ENCODE data around the gene MARCO. TPM values are rescaled to one million over a fixed set of nuclear protein-coding genes. Genes with fewer than 3 reads are reported as not detected.

Gene MARCO
- total RNA-seq, 1 experiment from 2014 or later = not detected

GRCh38 chr2:118913803-118914645 lies 28.0 kb upstream of the MARCO start:
- no peaks in the 10 kb centered on the region for H3K36me3 ChIP-seq
- no peak overlapping the region for H3K4me3 ChIP-seq
- no peaks in the 10 kb centered on the region for H3K9me3 ChIP-seq (replicated peaks)
- H3K27ac ChIP-seq = no peak overlapping the region
- no peaks in the 10 kb centered on the region for H3K4me1 ChIP-seq (replicated peaks)
- no peak for DNase-seq (ENCODE audit: low read depth in 1 of 2, low spot score in 2 of 2)
- H3K27me3 ChIP-seq (replicated peaks) = no peaks in the 10 kb centered on the region

DNA sequence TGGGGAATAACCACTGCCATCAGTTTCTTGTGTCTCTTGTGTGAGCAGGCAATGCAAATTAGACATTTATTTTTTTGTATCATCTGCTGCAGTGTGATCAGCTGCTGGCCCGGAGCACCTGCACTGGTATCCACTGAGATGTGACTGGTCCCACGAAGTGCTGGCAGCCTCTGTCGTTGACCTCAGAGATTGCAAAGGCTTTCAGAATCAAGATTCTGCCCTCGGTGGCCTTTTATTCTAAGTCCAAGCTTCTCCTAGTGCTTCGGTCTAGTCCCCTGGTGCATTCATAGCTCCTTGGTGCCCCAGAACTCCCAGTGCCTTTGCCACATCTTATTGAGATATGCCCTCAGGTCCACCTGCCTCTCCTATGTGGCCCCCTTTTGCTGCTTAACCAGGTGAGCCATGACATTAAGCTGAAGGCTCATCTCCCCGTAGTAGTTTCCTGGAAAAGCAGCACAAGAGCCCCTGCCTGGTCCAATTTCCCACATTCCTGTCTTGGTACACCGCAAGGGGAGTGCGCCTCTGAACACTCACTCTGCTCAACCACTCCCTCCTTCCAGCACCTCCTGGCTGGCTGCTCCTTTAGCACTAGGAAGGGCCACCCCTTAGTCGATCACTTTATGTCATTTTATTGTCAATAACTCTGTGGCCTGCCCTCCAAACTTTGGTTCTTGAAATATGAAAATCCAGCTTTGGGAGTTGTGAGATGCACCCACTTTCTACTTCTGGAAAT lies 27.1 kb upstream of the MARCO start:
- Histone ChIP-seq H3K4me1 (replicated peaks) (no peaks in the 10 kb centered on the region), H3K4me3 (no peak overlapping the region), H3K27ac (no peak overlapping the region), H3K36me3 (no peaks in the 10 kb centered on the region), H3K9me3 (replicated peaks) (no peaks in the 10 kb centered on the region), H3K27me3 (replicated peaks) (no peaks in the 10 kb centered on the region)
- no peak for DNase-seq (ENCODE audit: low read depth in 1 of 2, low spot score in 2 of 2)

GRCh38 chr2:118918017-118918416 lies 24.0 kb upstream of the MARCO start:
- Histone ChIP-seq H3K36me3 (no peaks in the 10 kb centered on the region), H3K27me3 (replicated peaks) (0 out of 2 replicates have a peak, but pooled peaks cover 4% of the 10 kb centered on the region), H3K4me1 (replicated peaks) (no peaks in the 10 kb centered on the region), H3K9me3 (replicated peaks) (no peaks in the 10 kb centered on the region), H3K27ac (no peak overlapping the region), H3K4me3 (no peak overlapping the region)
- DNase-seq (ENCODE audit: low read depth in 1 of 2, low spot score in 2 of 2) = no peak

DNA sequence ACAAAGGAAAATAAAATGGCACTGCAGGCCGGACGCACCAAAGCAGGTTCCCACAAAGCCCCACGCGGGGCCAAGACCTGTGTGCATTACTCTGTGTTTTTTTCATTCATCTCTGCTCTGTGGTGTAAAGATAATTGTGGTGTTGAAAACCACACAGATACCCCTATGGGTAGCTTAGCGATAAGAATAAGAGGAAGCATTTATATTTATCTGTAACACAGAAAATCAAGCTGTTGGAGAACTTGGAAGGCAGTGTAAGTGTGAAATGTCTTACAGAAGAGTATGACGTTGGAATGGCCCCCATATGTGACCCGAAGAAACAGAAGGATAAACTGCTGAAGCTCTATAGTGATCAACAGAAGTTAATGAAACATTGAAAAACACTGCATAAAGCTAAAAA lies 20.3 kb upstream of the MARCO start:
- Histone ChIP-seq H3K4me3 (no peak overlapping the region), H3K9me3 (replicated peaks) (no peaks in the 10 kb centered on the region), H3K36me3 (no peaks in the 10 kb centered on the region), H3K27me3 (replicated peaks) (0 out of 2 replicates have a peak, but pooled peaks cover 4% of the 10 kb centered on the region), H3K4me1 (replicated peaks) (no peaks in the 10 kb centered on the region), H3K27ac (no peak overlapping the region)
- no peak for DNase-seq (ENCODE audit: low read depth in 1 of 2, low spot score in 2 of 2)

DNA sequence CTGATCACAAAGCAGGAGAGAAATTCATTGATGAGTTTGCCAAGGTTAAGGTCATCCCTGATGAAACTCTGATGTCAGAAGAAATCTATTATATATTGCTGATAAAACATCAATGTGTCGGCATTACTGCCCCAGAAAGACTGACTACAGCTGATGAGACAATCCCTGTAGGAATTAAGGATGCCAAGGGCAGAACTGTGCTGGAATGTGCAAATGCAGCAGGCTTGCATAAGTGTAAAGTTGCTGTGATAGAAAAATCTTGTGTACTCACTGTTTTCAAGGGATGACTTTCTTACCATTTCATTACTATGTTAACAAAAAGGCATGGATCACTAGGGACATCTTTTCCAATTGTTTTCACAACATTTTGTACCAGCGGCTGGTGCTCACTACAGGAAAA lies 19.7 kb upstream of the MARCO start:
- Histone ChIP-seq H3K27ac (no peak overlapping the region), H3K36me3 (no peaks in the 10 kb centered on the region), H3K9me3 (replicated peaks) (no peaks in the 10 kb centered on the region), H3K4me3 (no peak overlapping the region), H3K4me1 (replicated peaks) (no peaks in the 10 kb centered on the region), H3K27me3 (replicated peaks) (0 out of 2 replicates have a peak, but pooled peaks cover 4% of the 10 kb centered on the region)
- no peak for DNase-seq (ENCODE audit: low read depth in 1 of 2, low spot score in 2 of 2)

GRCh38 chr2:118923371-118923770 lies 18.6 kb upstream of the MARCO start:
- Histone ChIP-seq H3K27me3 (replicated peaks) (0 out of 2 replicates have a peak, but pooled peaks cover 4% of the 10 kb centered on the region), H3K27ac (no peak overlapping the region), H3K4me1 (replicated peaks) (no peaks in the 10 kb centered on the region), H3K36me3 (no peaks in the 10 kb centered on the region), H3K4me3 (no peak overlapping the region), H3K9me3 (replicated peaks) (no peaks in the 10 kb centered on the region)
- no peak for DNase-seq (ENCODE audit: low read depth in 1 of 2, low spot score in 2 of 2)

GRCh38 chr2:118925476-118925875 lies 16.5 kb upstream of the MARCO start:
- no peak for DNase-seq (ENCODE audit: low read depth in 1 of 2, low spot score in 2 of 2)
- H3K9me3 ChIP-seq (replicated peaks) = no peaks in the 10 kb centered on the region

GRCh38 chr2:118925981-118926380 lies 16.0 kb upstream of the MARCO start:
- Histone ChIP-seq H3K27me3 (replicated peaks) (0 out of 2 replicates have a peak, but pooled peaks cover 4% of the 10 kb centered on the region), H3K36me3 (no peaks in the 10 kb centered on the region)

More at GRCh38 chr2:118925476-118925875, 16.5 kb upstream of the MARCO start:
- H3K4me3 ChIP-seq = no peak overlapping the region
- no peak overlapping the region for H3K27ac ChIP-seq
- H3K36me3 ChIP-seq = no peaks in the 10 kb centered on the region
- 0 out of 2 replicates have a peak, but pooled peaks cover 4% of the 10 kb centered on the region for H3K27me3 ChIP-seq (replicated peaks)
- no peaks in the 10 kb centered on the region for H3K4me1 ChIP-seq (replicated peaks)

DNA sequence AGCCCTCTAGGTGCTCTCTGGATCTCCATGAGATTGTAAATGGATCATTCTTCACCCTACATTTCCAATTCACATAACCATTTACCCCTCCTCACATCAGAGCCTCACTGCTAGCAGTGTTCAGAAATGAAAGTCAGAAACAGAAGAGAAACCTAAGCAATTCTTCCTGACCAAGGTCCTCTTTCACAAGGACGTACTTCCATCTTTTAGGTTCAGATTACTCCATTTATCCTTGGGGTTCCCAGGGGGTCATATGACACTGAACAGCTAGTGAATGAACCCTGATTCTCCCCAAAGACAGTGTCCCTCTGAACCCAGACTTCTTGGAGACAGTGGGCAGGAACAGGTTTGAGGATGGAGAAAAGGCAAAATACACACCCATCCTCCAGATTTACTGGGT lies 12.9 kb upstream of the MARCO start:
- H3K27ac ChIP-seq = no peak overlapping the region
- no peaks in the 10 kb centered on the region for H3K9me3 ChIP-seq (replicated peaks)
- H3K4me3 ChIP-seq = no peak overlapping the region
- no peaks in the 10 kb centered on the region for H3K4me1 ChIP-seq (replicated peaks)
- no peaks in the 10 kb centered on the region for H3K36me3 ChIP-seq
- no peaks in the 10 kb centered on the region for H3K27me3 ChIP-seq (replicated peaks)
- DNase-seq (ENCODE audit: low read depth in 1 of 2, low spot score in 2 of 2) = no peak

More at GRCh38 chr2:118925981-118926380, 16.0 kb upstream of the MARCO start:
- no peak for DNase-seq (ENCODE audit: low read depth in 1 of 2, low spot score in 2 of 2)
- no peak overlapping the region for H3K4me3 ChIP-seq
- H3K9me3 ChIP-seq (replicated peaks) = no peaks in the 10 kb centered on the region
- H3K27ac ChIP-seq = no peak overlapping the region
- no peaks in the 10 kb centered on the region for H3K4me1 ChIP-seq (replicated peaks)

DNA sequence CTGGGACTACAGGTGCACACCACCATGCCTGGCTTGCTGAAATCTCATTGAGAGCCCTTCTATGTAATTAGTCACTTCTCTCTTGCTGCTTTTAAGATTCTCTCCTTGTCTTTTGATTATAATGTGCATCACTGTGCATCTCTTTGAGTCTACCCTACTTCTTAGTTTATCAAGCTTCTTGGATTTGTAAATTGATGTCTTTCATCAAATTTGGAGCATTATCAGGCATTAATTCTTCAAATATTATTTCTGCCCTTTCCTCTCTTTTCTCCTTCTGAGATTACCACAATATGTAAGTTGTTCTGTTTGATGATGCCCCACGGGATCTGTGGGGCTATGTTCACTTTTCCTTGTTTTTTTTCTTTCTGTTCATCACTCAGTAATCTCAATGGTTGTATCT lies 9.0 kb upstream of the MARCO start:
- no peaks in the 10 kb centered on the region for H3K4me1 ChIP-seq (replicated peaks)
- no peak for DNase-seq (ENCODE audit: low read depth in 1 of 2, low spot score in 2 of 2)
- no peaks in the 10 kb centered on the region for H3K27me3 ChIP-seq (replicated peaks)
- no peak overlapping the region for H3K4me3 ChIP-seq
- H3K36me3 ChIP-seq = no peaks in the 10 kb centered on the region
- H3K27ac ChIP-seq = no peak overlapping the region
- no peaks in the 10 kb centered on the region for H3K9me3 ChIP-seq (replicated peaks)

- H3K36me3 ChIP-seq = no peaks in the 10 kb centered on the region
- H3K4me3 ChIP-seq = no peak overlapping the region
- no peaks in the 10 kb centered on the region for H3K4me1 ChIP-seq (replicated peaks)
- peaks cover 4% of the 10 kb centered on the region; the same call in 1 of the 2 replicates for H3K27me3 ChIP-seq (replicated peaks)
- no peak for DNase-seq (ENCODE audit: low read depth in 1 of 2, low spot score in 2 of 2)
- H3K27ac ChIP-seq = no peak overlapping the region
- no peaks in the 10 kb centered on the region for H3K9me3 ChIP-seq (replicated peaks)
Observed at GRCh38 chr2:118936306-118936705, 5.7 kb upstream of the MARCO start.

- DNase-seq (ENCODE audit: low read depth in 1 of 2, low spot score in 2 of 2) = no peak
- H3K4me3 ChIP-seq = no peak overlapping the region
- H3K27me3 ChIP-seq (replicated peaks) = peaks cover 4% of the 10 kb centered on the region; the same call in 1 of the 2 replicates
- H3K36me3 ChIP-seq = no peaks in the 10 kb centered on the region
- H3K27ac ChIP-seq = no peak overlapping the region
- no peaks in the 10 kb centered on the region for H3K9me3 ChIP-seq (replicated peaks)
- no peaks in the 10 kb centered on the region for H3K4me1 ChIP-seq (replicated peaks)
Observed at GRCh38 chr2:118936936-118937335, 5.1 kb upstream of the MARCO start.

DNA sequence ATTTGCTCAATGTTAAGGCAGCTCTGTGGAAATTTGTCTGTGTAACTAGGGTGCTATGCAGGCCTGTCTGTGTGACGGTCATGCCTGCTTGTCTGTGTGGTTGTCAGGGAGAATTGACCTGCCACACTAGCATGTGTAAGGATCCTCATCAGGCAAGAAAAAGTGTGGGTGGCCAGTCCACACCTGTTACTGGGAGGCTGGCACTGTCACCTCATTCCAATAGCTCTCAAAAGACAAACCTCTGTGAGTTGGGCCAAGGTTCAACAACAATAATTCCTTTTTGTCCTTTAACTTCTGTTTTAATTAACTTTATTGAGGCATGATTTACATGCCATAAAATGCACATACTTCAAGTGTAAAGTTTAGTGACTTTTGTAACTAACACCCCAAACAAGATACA lies 4.2 kb upstream of the MARCO start:
- no peaks in the 10 kb centered on the region for H3K4me1 ChIP-seq (replicated peaks)
- H3K9me3 ChIP-seq (replicated peaks) = no peaks in the 10 kb centered on the region
- no peaks in the 10 kb centered on the region for H3K36me3 ChIP-seq
- no peak overlapping the region for H3K4me3 ChIP-seq
- peaks cover 4% of the 10 kb centered on the region; the same call in 1 of the 2 replicates for H3K27me3 ChIP-seq (replicated peaks)
- no peak for DNase-seq (ENCODE audit: low read depth in 1 of 2, low spot score in 2 of 2)
- no peak overlapping the region for H3K27ac ChIP-seq

DNA sequence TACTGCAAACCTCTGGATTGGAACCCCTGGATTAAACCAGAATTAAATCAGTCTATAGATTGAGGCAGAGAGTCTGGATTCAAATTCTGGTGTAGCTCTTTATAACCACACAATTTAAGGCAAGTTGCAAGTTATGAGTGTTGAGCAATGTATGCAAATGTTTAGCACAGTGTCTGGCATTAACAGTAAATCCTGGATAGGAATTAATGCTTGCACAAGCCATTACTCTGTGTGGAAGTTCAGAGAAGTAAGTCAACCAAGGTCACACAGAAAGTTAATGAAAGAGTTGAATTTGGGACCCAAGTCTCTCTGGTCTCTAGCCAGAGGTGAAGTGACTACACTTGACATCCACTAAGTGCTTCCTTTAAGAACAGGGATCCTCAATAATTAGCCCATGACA lies 2.0 kb upstream of the MARCO start:
- H3K27ac ChIP-seq = no peak overlapping the region
- DNase-seq (ENCODE audit: low read depth in 1 of 2, low spot score in 2 of 2) = no peak
- H3K4me1 ChIP-seq (replicated peaks) = no peaks in the 10 kb centered on the region
- no peaks in the 10 kb centered on the region for H3K9me3 ChIP-seq (replicated peaks)
- H3K36me3 ChIP-seq = no peaks in the 10 kb centered on the region
- H3K4me3 ChIP-seq = no peak overlapping the region
- H3K27me3 ChIP-seq (replicated peaks) = peaks cover 4% of the 10 kb centered on the region; the same call in 1 of the 2 replicates

All from SJSA1 (cell line).